Transverse colon (tissue), 4 donors: ENCODE measurements around the gene HEBP2. TPM values are rescaled to one million over a fixed set of nuclear protein-coding genes. Genes with fewer than 3 reads are reported as not detected.

Source experiments
- DNase-seq: peaks from one replicate; pipeline ENCODE4 v3.0.0-alpha.2; 2019
- H3K27ac ChIP-seq, 4 donors: fragments of 200-600 bp; sonication (generic); 2 replicates each; pipeline ENCODE4 v1.5.1; 2016 to 2018; ENCODE audit warnings: inconsistent platforms in 4 of 4
- H3K27me3 ChIP-seq: fragments of 200-600 bp; sonication (generic); 2 replicates; pipeline ENCODE4 v1.5.1; 2017; ENCODE audit warnings: inconsistent platforms
- H3K36me3 ChIP-seq, 4 donors: fragments of 200-600 bp; sonication (generic); 2 replicates each; pipeline ENCODE4 v1.5.1; 2017 to 2019; ENCODE audit warnings: inconsistent platforms in 4 of 4
- H3K4me1 ChIP-seq, 4 donors: fragments of 200-600 bp; sonication (generic); 2 replicates each; pipeline ENCODE4 v1.5.1; 2017 to 2020; ENCODE audit warnings: inconsistent platforms in 4 of 4
- H3K4me3 ChIP-seq, 4 donors: fragments of 200-600 bp; sonication (generic); 1 replicate in 1 of 4; 2 replicates in 3 of 4; pipeline versions ENCODE4 v1.5.1 to v1.6.1; 2017 to 2019; ENCODE audit warnings: inconsistent platforms in 4 of 4
- H3K9me3 ChIP-seq, 2 donors: fragments of 200-600 bp; sonication (generic); 2 replicates each; pipeline ENCODE4 v1.5.1; 2017 to 2019; ENCODE audit warnings: inconsistent platforms in 2 of 2
- CTCF ChIP-seq, 5 experiments: fragments of 200-600 bp in 3 of 5; fragments of 450-650 bp in 2 of 5; sonication (generic) in 3 of 5; IDR thresholded peaks; 1 replicate in 2 of 5; 2 replicates in 3 of 5; pipeline ENCODE4 v1.5.1; 2016 to 2017; ENCODE audit warnings: antibody characterized with exemption in 5 of 5, inconsistent platforms in 3 of 5, mild to moderate bottlenecking in 2 of 5, moderate library complexity in 1 of 5
- EP300 ChIP-seq: sonication (generic); formaldehyde crosslinking; IDR thresholded peaks from one replicate; pipeline ENCODE4 v1.6.1; 2017; ENCODE audit warnings: antibody characterized with exemption, low read depth
- POLR2A ChIP-seq: fragments of 450-650 bp; IDR thresholded peaks from one replicate; pipeline ENCODE4 v1.6.1; 2016; ENCODE audit warnings: antibody characterized with exemption, mild to moderate bottlenecking, moderate library complexity
- POLR2AphosphoS5 ChIP-seq, 3 donors: sonication (generic); formaldehyde crosslinking; IDR thresholded peaks; one replicate each; pipeline ENCODE4 v1.6.1; 2016; ENCODE audit warnings: antibody characterized with exemption in 3 of 3
- WGBS, 2 donors: methylation state at CpG; one replicate each; pipeline ENCODE4 v1.1.5; 2018; ENCODE audit warnings: low coverage in 1 of 2; 5-methylcytosine and 5-hydroxymethylcytosine counted together
- in situ Hi-C, 4 donors: fragments of 200-750 bp; cut with MboI; loops; one replicate each; pipeline versions ENCODE4 v1.15.0 to v1.15.1; 2017; ENCODE audit warnings: low sequenced_read_pairs in 3 of 4, low pct_ligation_motif_present in 1 of 4, low pct_unique_long_range_greater_than_20kb in 1 of 4
- intact Hi-C: fragments of 100-400 bp; cut with DNase I; formaldehyde crosslinking; loops from one replicate; pipeline ENCODE4 v1.15.1; 2023; ENCODE audit warnings: low total_unique reads
- total RNA-seq, 4 donors: library from RNA; depleted of rRNA; stranded (reverse); fragments of >200 nt; gene quantifications; one replicate each; pipeline ENCODE4 v1.1.0, GENCODE V29; 2016

HEBP2 gene
- total RNA-seq, 4 donors from 2014 or later, result 33.3 to 77.8 (median 73.4) TPM

- Histone ChIP-seq H3K4me3 (no peak overlapping the region), H3K4me1 (peaks cover 0 to 7% (median 0%) of the 10 kb centered on the region in 4 donors), H3K27me3 (no peaks in the 10 kb centered on the region), H3K36me3 (peaks cover 0 to 7% (median 0%) of the 10 kb centered on the region in 4 donors), H3K9me3 (no peaks in the 10 kb centered on the region), H3K27ac (no peak overlapping the region)
- WGBS, 2 donors, result 98% methylated on average over 4 of the region's 4 CpGs; no CpG with 5 or more reads in 1 of the 2 donors
- TF ChIP-seq POLR2AphosphoS5 (IDR thresholded peaks at IDR 0.05) (no peak), EP300 (no peak), POLR2A (no peak), CTCF (IDR thresholded peaks at IDR 0.05) (no peak)
- intact Hi-C loops, result no loop called here
- DNase-seq, result no peak
- in situ Hi-C loops, result loop anchor here in 3 of 4 donors (25.0 kb wide), 2 partner anchors 308 to 342 kb away; partner anchors contain the start of genes CCDC28A (in 2 of the 3) and PERP (in 2 of the 3)
These were observed 16.3 kb downstream of the HEBP2 start for GRCh38 chr6:138420356-138420755.

GRCh38 chr6:138421089-138421488 is 17.1 kb downstream of the HEBP2 start:
- in situ Hi-C loops (loop anchor here in 3 of 4 donors (25.0 kb wide), 2 partner anchors 309 to 341 kb away; partner anchors contain the start of genes CCDC28A (in 2 of the 3) and PERP (in 2 of the 3)), intact Hi-C loops (no loop called here)
- Histone ChIP-seq H3K4me1 (peaks cover 0 to 7% (median 0%) of the 10 kb centered on the region in 4 donors), H3K9me3 (no peaks in the 10 kb centered on the region), H3K27me3 (no peaks in the 10 kb centered on the region), H3K4me3 (no peak overlapping the region), H3K36me3 (peaks cover 0 to 7% (median 0%) of the 10 kb centered on the region in 4 donors), H3K27ac (no peak overlapping the region)
- no peak for DNase-seq
- WGBS, 2 donors, result 79 to 84% methylated on average over 4 to 6 of the region's 6 CpGs
- no peak for TF ChIP-seq EP300
- TF ChIP-seq CTCF (IDR thresholded peaks at IDR 0.05), result no peak
- TF ChIP-seq POLR2A, result no peak
- no peak for TF ChIP-seq POLR2AphosphoS5 (IDR thresholded peaks at IDR 0.05)

GRCh38 chr6:138421608-138422007 is 17.6 kb downstream of the HEBP2 start:
- intact Hi-C loops, result no loop called here
- TF ChIP-seq POLR2AphosphoS5 (IDR thresholded peaks at IDR 0.05), result no peak
- TF ChIP-seq POLR2A, result no peak
- Histone ChIP-seq H3K4me3 (no peak overlapping the region), H3K36me3 (peaks cover 0 to 7% (median 0%) of the 10 kb centered on the region in 4 donors), H3K9me3 (no peaks in the 10 kb centered on the region), H3K4me1 (peaks cover 0 to 7% (median 0%) of the 10 kb centered on the region in 4 donors), H3K27me3 (no peaks in the 10 kb centered on the region), H3K27ac (no peak overlapping the region)
- DNase-seq, result no peak
- in situ Hi-C loops, result loop anchor here in 3 of 4 donors (25.0 kb wide), 2 partner anchors 309 to 341 kb away; partner anchors contain the start of genes CCDC28A (in 2 of the 3) and PERP (in 2 of the 3)
- WGBS, 2 donors, result 93 to 95% methylated on average over 6 to 10 of the region's 10 CpGs

- Histone ChIP-seq H3K4me1 (peaks cover 0 to 7% (median 0%) of the 10 kb centered on the region in 4 donors), H3K9me3 (no peaks in the 10 kb centered on the region), H3K27me3 (no peaks in the 10 kb centered on the region), H3K36me3 (peaks cover 0 to 7% (median 0%) of the 10 kb centered on the region in 4 donors), H3K27ac (no peak overlapping the region), H3K4me3 (no peak overlapping the region)
- in situ Hi-C loops, result loop anchor here in 3 of 4 donors (25.0 kb wide), 2 partner anchors 311 to 339 kb away; partner anchors contain the start of genes CCDC28A (in 2 of the 3) and PERP (in 2 of the 3)
- TF ChIP-seq POLR2A, result no peak
- no peak for TF ChIP-seq CTCF (IDR thresholded peaks at IDR 0.05)
- no peak for TF ChIP-seq POLR2AphosphoS5 (IDR thresholded peaks at IDR 0.05)
- TF ChIP-seq EP300, result no peak
- DNase-seq, result no peak
- intact Hi-C loops, result no loop called here
These were observed 18.8 kb downstream of the HEBP2 start for GRCh38 chr6:138422861-138423260.
